ENCODE results near the gene ZDHHC3.
"Not testable (repeated sequence)": the region's sequence is repeated elsewhere in the genome, so short reads cannot be mapped to it uniquely, and the experiment has no call there.

ZDHHC3 gene

DNA sequence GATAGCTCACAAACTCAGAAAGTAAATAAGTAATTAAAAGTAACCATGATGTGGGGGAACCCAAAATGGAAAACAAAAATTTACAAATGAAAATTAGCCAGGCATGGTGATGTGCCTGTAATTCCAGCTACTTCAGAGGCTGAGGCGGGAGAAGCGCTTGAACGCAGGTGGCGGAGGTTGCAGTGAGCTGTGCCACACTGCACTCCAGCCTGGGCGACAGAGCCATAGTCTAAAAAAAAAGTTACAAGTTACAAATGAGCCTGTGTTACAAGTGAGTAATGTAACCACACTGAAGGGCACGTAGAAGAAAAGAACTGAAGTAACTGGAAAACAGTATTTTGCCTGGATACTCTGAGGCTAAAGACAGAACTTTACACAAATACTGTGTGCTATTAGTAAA lies 11.4 kb upstream of the ZDHHC3 start:
- no peak overlapping the region for H3K9ac ChIP-seq (ENCODE audit: low read depth in 1 of 2, low read length in 2 of 2)
- peaks cover 20 to 28% of the 10 kb centered on the region in 2 donors for H3K36me3 ChIP-seq (ENCODE audit: control insufficient read depth in 2 of 2, insufficient read depth in 2 of 2, low read length in 2 of 2)
- H3K9me3 ChIP-seq (ENCODE audit: control insufficient read depth in 2 of 2, low read length in 2 of 2), result no peaks in the 10 kb centered on the region
- H3K27me3 ChIP-seq (ENCODE audit: control insufficient read depth in 2 of 2, insufficient read depth in 2 of 2, low read length in 2 of 2), result no peaks in the 10 kb centered on the region
- no peaks in the 10 kb centered on the region for H3K4me1 ChIP-seq (ENCODE audit: control insufficient read depth in 2 of 2, insufficient read depth in 2 of 2, low read length in 2 of 2)
- no peak overlapping the region for H3K4me3 ChIP-seq (ENCODE audit: low read length in 2 of 2)
- H3K27ac ChIP-seq (ENCODE audit: low read depth in 2 of 2, low read length in 2 of 2), result no peak overlapping the region

DNA sequence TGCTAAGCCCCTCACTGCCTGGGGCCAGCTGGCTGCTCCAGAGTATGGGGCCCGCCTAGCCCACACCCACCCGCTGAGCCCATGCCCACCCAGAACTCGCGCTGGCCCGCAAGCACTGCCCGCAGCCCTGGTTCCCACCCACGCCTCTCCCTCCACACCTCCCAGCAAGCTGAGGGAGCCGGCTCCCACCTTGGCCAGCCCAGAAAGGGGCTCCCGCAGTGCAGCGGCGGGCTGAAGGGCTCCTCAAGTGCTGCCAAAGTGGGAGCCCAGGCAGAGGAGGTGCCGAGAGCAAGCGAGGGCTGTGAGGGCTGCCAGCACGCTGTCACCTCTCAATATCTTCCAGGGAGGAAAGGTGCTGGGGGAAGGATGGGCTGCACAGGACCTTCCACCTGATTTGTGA lies 10.4 kb upstream of the ZDHHC3 start:
- H3K4me3 ChIP-seq (ENCODE audit: low read length in 2 of 2); H3K27ac ChIP-seq (ENCODE audit: low read depth in 2 of 2, low read length in 2 of 2); H3K27me3 ChIP-seq (ENCODE audit: control insufficient read depth in 2 of 2, insufficient read depth in 2 of 2, low read length in 2 of 2); H3K9me3 ChIP-seq (ENCODE audit: control insufficient read depth in 2 of 2, low read length in 2 of 2); H3K4me1 ChIP-seq (ENCODE audit: control insufficient read depth in 2 of 2, insufficient read depth in 2 of 2, low read length in 2 of 2); H3K9ac ChIP-seq (ENCODE audit: low read depth in 1 of 2, low read length in 2 of 2): not testable (repeated sequence)
- peaks cover 14 to 21% of the 10 kb centered on the region in 2 donors for H3K36me3 ChIP-seq (ENCODE audit: control insufficient read depth in 2 of 2, insufficient read depth in 2 of 2, low read length in 2 of 2)

DNA sequence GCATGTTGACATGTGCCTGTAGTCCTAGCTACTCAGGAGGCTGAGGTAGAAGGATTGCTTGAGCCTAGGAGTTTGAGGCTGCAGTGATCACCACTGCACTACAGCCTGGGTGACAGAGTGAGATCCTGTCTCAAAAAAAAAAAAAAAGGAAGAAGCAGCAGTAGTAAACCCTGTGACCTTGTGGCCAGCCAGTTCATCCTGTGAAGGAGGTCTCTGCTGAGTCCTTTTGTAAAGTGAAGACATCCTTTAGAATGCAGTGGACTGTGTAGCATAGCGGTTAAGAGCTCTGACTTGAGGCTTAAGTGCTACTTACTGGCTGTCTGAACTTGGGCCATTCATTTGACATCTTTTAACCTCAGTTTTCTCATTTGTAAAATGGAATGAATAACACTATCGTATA lies 8.4 kb upstream of the ZDHHC3 start:
- Histone ChIP-seq H3K9ac (ENCODE audit: low read depth in 1 of 2, low read length in 2 of 2) (no peak overlapping the region), H3K27me3 (ENCODE audit: control insufficient read depth in 2 of 2, insufficient read depth in 2 of 2, low read length in 2 of 2) (no peaks in the 10 kb centered on the region), H3K27ac (ENCODE audit: low read depth in 2 of 2, low read length in 2 of 2) (no peak overlapping the region), H3K36me3 (ENCODE audit: control insufficient read depth in 2 of 2, insufficient read depth in 2 of 2, low read length in 2 of 2) (peaks cover 0 to 4% of the 10 kb centered on the region in 2 donors), H3K4me3 (ENCODE audit: low read length in 2 of 2) (no peak overlapping the region), H3K9me3 (ENCODE audit: control insufficient read depth in 2 of 2, low read length in 2 of 2) (no peaks in the 10 kb centered on the region), H3K4me1 (ENCODE audit: control insufficient read depth in 2 of 2, insufficient read depth in 2 of 2, low read length in 2 of 2) (no peaks in the 10 kb centered on the region)

GRCh38 chr3:44983484-44983941 lies 7.5 kb upstream of the ZDHHC3 start:
- H3K36me3 ChIP-seq (ENCODE audit: control insufficient read depth in 2 of 2, insufficient read depth in 2 of 2, low read length in 2 of 2), result peaks cover 0 to 2% of the 10 kb centered on the region in 2 donors
- H3K9me3 ChIP-seq (ENCODE audit: control insufficient read depth in 2 of 2, low read length in 2 of 2), result no peaks in the 10 kb centered on the region
- no peaks in the 10 kb centered on the region for H3K27me3 ChIP-seq (ENCODE audit: control insufficient read depth in 2 of 2, insufficient read depth in 2 of 2, low read length in 2 of 2)
- no peaks in the 10 kb centered on the region for H3K4me1 ChIP-seq (ENCODE audit: control insufficient read depth in 2 of 2, insufficient read depth in 2 of 2, low read length in 2 of 2)
- H3K9ac ChIP-seq (ENCODE audit: low read depth in 1 of 2, low read length in 2 of 2), result no peak overlapping the region
- no peak overlapping the region for H3K4me3 ChIP-seq (ENCODE audit: low read length in 2 of 2)
- no peak overlapping the region for H3K27ac ChIP-seq (ENCODE audit: low read depth in 2 of 2, low read length in 2 of 2)

DNA sequence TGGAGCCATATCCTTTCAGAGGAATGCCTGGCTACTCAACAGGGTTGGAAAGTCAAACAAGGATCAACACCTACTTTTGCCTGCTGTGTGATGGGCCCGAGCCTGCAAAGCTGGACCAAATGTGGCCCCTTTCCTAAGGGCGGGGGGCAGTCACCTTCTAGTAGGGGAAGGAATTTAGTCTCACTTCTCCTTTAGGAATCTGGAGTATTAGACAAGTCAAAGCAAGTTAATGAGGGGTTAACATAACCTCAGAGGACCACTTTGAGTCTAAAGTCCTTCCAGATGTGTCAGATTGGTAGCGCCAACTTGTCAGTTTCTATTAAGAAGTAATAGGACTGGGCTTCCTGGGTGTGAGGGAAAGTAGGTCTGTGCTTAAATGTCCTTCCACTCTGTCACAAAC lies 6.8 kb upstream of the ZDHHC3 start:
- Histone ChIP-seq H3K9ac (ENCODE audit: low read depth in 1 of 2, low read length in 2 of 2) (no peak overlapping the region), H3K4me3 (ENCODE audit: low read length in 2 of 2) (no peak overlapping the region), H3K4me1 (ENCODE audit: control insufficient read depth in 2 of 2, insufficient read depth in 2 of 2, low read length in 2 of 2) (no peaks in the 10 kb centered on the region), H3K36me3 (ENCODE audit: control insufficient read depth in 2 of 2, insufficient read depth in 2 of 2, low read length in 2 of 2) (peaks cover 0 to 2% of the 10 kb centered on the region in 2 donors), H3K27me3 (ENCODE audit: control insufficient read depth in 2 of 2, insufficient read depth in 2 of 2, low read length in 2 of 2) (no peaks in the 10 kb centered on the region), H3K9me3 (ENCODE audit: control insufficient read depth in 2 of 2, low read length in 2 of 2) (no peaks in the 10 kb centered on the region), H3K27ac (ENCODE audit: low read depth in 2 of 2, low read length in 2 of 2) (no peak overlapping the region)

GRCh38 chr3:44981751-44982150 lies 5.8 kb upstream of the ZDHHC3 start:
- Histone ChIP-seq H3K9me3 (ENCODE audit: control insufficient read depth in 2 of 2, low read length in 2 of 2) (no peaks in the 10 kb centered on the region), H3K36me3 (ENCODE audit: control insufficient read depth in 2 of 2, insufficient read depth in 2 of 2, low read length in 2 of 2) (peaks cover 0 to 2% of the 10 kb centered on the region in 2 donors), H3K4me3 (ENCODE audit: low read length in 2 of 2) (no peak overlapping the region), H3K4me1 (ENCODE audit: control insufficient read depth in 2 of 2, insufficient read depth in 2 of 2, low read length in 2 of 2) (peaks cover 0 to 6% of the 10 kb centered on the region in 2 donors), H3K27ac (ENCODE audit: low read depth in 2 of 2, low read length in 2 of 2) (no peak overlapping the region), H3K9ac (ENCODE audit: low read depth in 1 of 2, low read length in 2 of 2) (peak overlapping the region in 1 of 2 donors; percentile 8), H3K27me3 (ENCODE audit: control insufficient read depth in 2 of 2, insufficient read depth in 2 of 2, low read length in 2 of 2) (no peaks in the 10 kb centered on the region)

DNA sequence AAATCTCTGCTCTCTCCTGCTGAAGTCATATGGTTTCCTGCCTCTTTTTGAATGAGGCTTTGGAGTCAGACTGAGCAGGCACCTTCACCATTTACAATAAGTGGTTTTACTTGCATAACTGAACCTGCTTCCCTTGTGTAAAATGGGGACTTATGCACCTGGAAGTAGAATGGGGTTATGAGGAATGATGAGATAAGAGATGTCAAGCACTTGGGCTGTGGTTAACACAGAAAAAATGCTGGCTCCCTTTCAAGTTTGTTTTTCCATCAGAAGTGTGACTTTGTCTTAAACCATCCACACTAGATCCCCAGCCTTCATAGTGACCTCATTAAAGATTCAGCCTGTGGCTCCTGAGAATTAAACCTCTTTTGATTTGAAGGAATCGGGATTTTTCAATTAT lies 5.2 kb upstream of the ZDHHC3 start:
- Histone ChIP-seq H3K36me3 (ENCODE audit: control insufficient read depth in 2 of 2, insufficient read depth in 2 of 2, low read length in 2 of 2) (peaks cover 0 to 2% of the 10 kb centered on the region in 2 donors), H3K4me3 (ENCODE audit: low read length in 2 of 2) (no peak overlapping the region), H3K9me3 (ENCODE audit: control insufficient read depth in 2 of 2, low read length in 2 of 2) (no peaks in the 10 kb centered on the region), H3K9ac (ENCODE audit: low read depth in 1 of 2, low read length in 2 of 2) (no peak overlapping the region), H3K27me3 (ENCODE audit: control insufficient read depth in 2 of 2, insufficient read depth in 2 of 2, low read length in 2 of 2) (no peaks in the 10 kb centered on the region), H3K4me1 (ENCODE audit: control insufficient read depth in 2 of 2, insufficient read depth in 2 of 2, low read length in 2 of 2) (peaks cover 0 to 6% of the 10 kb centered on the region in 2 donors), H3K27ac (ENCODE audit: low read depth in 2 of 2, low read length in 2 of 2) (no peak overlapping the region)

DNA sequence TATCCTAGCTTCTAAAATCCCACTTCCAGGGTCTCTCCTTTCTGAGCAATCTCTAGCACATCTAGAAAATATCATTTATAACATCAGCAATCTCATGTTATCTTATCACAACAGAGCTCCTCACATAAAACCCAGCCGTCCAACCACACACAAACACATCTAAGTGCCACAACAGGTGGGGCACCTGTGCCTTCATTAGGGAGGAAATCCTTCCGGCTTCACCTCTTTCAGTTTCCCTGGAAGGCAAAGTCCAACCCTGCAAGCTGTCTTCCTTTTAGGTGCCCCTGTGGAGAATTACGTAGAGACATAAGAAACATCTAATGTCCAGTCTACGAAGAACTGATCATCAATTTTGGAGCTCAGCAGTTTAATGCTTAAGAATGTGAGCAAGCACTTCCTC lies 1.6 kb downstream of the ZDHHC3 start:
- peak overlapping the region; percentile 95 for H3K4me3 ChIP-seq (ENCODE audit: low read length in 2 of 2)
- no peaks in the 10 kb centered on the region for H3K9me3 ChIP-seq (ENCODE audit: control insufficient read depth in 2 of 2, low read length in 2 of 2)
- peaks cover 34 to 46% of the 10 kb centered on the region in 2 donors for H3K4me1 ChIP-seq (ENCODE audit: control insufficient read depth in 2 of 2, insufficient read depth in 2 of 2, low read length in 2 of 2)
- no peaks in the 10 kb centered on the region for H3K36me3 ChIP-seq (ENCODE audit: control insufficient read depth in 2 of 2, insufficient read depth in 2 of 2, low read length in 2 of 2)
- H3K27ac ChIP-seq (ENCODE audit: low read depth in 2 of 2, low read length in 2 of 2), result peak overlapping the region; percentile 92 to 94
- H3K9ac ChIP-seq (ENCODE audit: low read depth in 1 of 2, low read length in 2 of 2), result peak overlapping the region; percentile 89 to 96
- H3K27me3 ChIP-seq (ENCODE audit: control insufficient read depth in 2 of 2, insufficient read depth in 2 of 2, low read length in 2 of 2), result no peaks in the 10 kb centered on the region

- Histone ChIP-seq H3K27me3 (ENCODE audit: control insufficient read depth in 2 of 2, insufficient read depth in 2 of 2, low read length in 2 of 2) (no peaks in the 10 kb centered on the region), H3K4me3 (ENCODE audit: low read length in 2 of 2) (peak overlapping the region in 1 of 2 donors; percentile 10), H3K9ac (ENCODE audit: low read depth in 1 of 2, low read length in 2 of 2) (no peak overlapping the region), H3K27ac (ENCODE audit: low read depth in 2 of 2, low read length in 2 of 2) (peak overlapping the region; percentile 74 to 76), H3K9me3 (ENCODE audit: control insufficient read depth in 2 of 2, low read length in 2 of 2) (no peaks in the 10 kb centered on the region), H3K4me1 (ENCODE audit: control insufficient read depth in 2 of 2, insufficient read depth in 2 of 2, low read length in 2 of 2) (peaks cover 37 to 57% of the 10 kb centered on the region in 2 donors), H3K36me3 (ENCODE audit: control insufficient read depth in 2 of 2, insufficient read depth in 2 of 2, low read length in 2 of 2) (no peaks in the 10 kb centered on the region)
Observed at GRCh38 chr3:44970926-44971490, 5.0 kb downstream of the ZDHHC3 start.

- Histone ChIP-seq H3K4me1 (ENCODE audit: control insufficient read depth in 2 of 2, insufficient read depth in 2 of 2, low read length in 2 of 2) (peaks cover 32 to 56% of the 10 kb centered on the region in 2 donors), H3K4me3 (ENCODE audit: low read length in 2 of 2) (no peak overlapping the region), H3K27me3 (ENCODE audit: control insufficient read depth in 2 of 2, insufficient read depth in 2 of 2, low read length in 2 of 2) (no peaks in the 10 kb centered on the region), H3K9ac (ENCODE audit: low read depth in 1 of 2, low read length in 2 of 2) (no peak overlapping the region), H3K27ac (ENCODE audit: low read depth in 2 of 2, low read length in 2 of 2) (peak overlapping the region in 1 of 2 donors; percentile 39), H3K9me3 (ENCODE audit: control insufficient read depth in 2 of 2, low read length in 2 of 2) (no peaks in the 10 kb centered on the region), H3K36me3 (ENCODE audit: control insufficient read depth in 2 of 2, insufficient read depth in 2 of 2, low read length in 2 of 2) (no peaks in the 10 kb centered on the region)
Observed at GRCh38 chr3:44969828-44970179, 6.2 kb downstream of the ZDHHC3 start.

All from mucosa of rectum (tissue), 2 donors.